Activated gamma-delta T cell treated with Interleukin-2 at 50 U/mL for 16 hours (primary cell): Measurements from ENCODE around the gene DENND1A.
"Not testable (repeated sequence)": the region's sequence is repeated elsewhere in the genome, so short reads cannot be mapped to it uniquely, and the experiment has no call there.

Source experiments
- DNase-seq: peaks from one replicate; pipeline ENCODE4 v3.0.0-alpha.2; 2020

The DENND1A gene

GRCh38 chr9:123400926-123401503 is 528.9 kb downstream of the DENND1A start:
- DNase-seq: no peak

GRCh38 chr9:123399803-123400378 is 530.0 kb downstream of the DENND1A start:
- DNase-seq: no peak

- DNase-seq: not testable (repeated sequence)
Observed at GRCh38 chr9:123398938-123399337, 531.0 kb downstream of the DENND1A start.

GRCh38 chr9:123397975-123398374 is 532.0 kb downstream of the DENND1A start:
- DNase-seq: no peak

GRCh38 chr9:123395689-123396511 is 534.0 kb downstream of the DENND1A start:
- DNase-seq: no peak

- no peak for DNase-seq
Observed at GRCh38 chr9:123395276-123395688, 534.6 kb downstream of the DENND1A start.

- no peak for DNase-seq
Observed at GRCh38 chr9:123394291-123395235, 535.4 kb downstream of the DENND1A start.

- no peak for DNase-seq
Observed at GRCh38 chr9:123392802-123393201, 537.1 kb downstream of the DENND1A start.

- no peak for DNase-seq
Observed at GRCh38 chr9:123391946-123392345, 538.0 kb downstream of the DENND1A start.

- no peak for DNase-seq
Observed at GRCh38 chr9:123391233-123391632, 538.7 kb downstream of the DENND1A start.

- no peak for DNase-seq
Observed at GRCh38 chr9:123390337-123391135, 539.4 kb downstream of the DENND1A start.

- DNase-seq: no peak
Observed at GRCh38 chr9:123389698-123390097, 540.2 kb downstream of the DENND1A start.

- DNase-seq: no peak
Observed at GRCh38 chr9:123389070-123389469, 540.9 kb downstream of the DENND1A start.

- DNase-seq: no peak
Observed at GRCh38 chr9:123387686-123388085, 542.2 kb downstream of the DENND1A start.

- DNase-seq: no peak
Observed at GRCh38 chr9:123383512-123384170, 546.3 kb downstream of the DENND1A start.

GRCh38 chr9:123382653-123383511 is 547.0 kb downstream of the DENND1A start:
- DNase-seq: no peak

- DNase-seq: no peak
Observed at GRCh38 chr9:123380852-123381705, 548.8 kb downstream of the DENND1A start.

GRCh38 chr9:123378956-123379660 is 550.8 kb downstream of the DENND1A start:
- no peak for DNase-seq

GRCh38 chr9:123378025-123378424 is 551.9 kb downstream of the DENND1A start:
- DNase-seq: no peak
